Spleen (tissue), 7 donors: ENCODE measurements around the gene MKLN1.

Experiments
- CTCF ChIP-seq, 11 experiments: fragments of 200-600 bp in 7 of 11; fragments of 450-650 bp in 4 of 11; sonication (generic) in 4 of 11; IDR thresholded peaks in 8 of 11; conservative IDR thresholded peaks in 3 of 11; 1 replicate in 7 of 11; 2 replicates in 4 of 11; pipeline versions ENCODE4 v1.4.0 to v1.8.0; 2016 to 2021; ENCODE audit warnings: antibody characterized with exemption in 11 of 11, inconsistent platforms in 4 of 11, mild to moderate bottlenecking in 1 of 11
- POLR2A ChIP-seq, 3 donors: fragments of 450-650 bp; IDR thresholded peaks; one replicate each; pipeline ENCODE4 v1.5.1; 2017; ENCODE audit warnings: antibody characterized with exemption in 3 of 3, mild to moderate bottlenecking in 1 of 3
- POLR2AphosphoS5 ChIP-seq, 3 donors: sonication (generic); formaldehyde crosslinking; IDR thresholded peaks; one replicate each; pipeline ENCODE4 v1.5.1; 2017; ENCODE audit warnings: antibody characterized with exemption in 3 of 3
- donor health status: DM: no; HTN: no; CAD: no; lungs with moderate emphysema.
- donor health status: DM: no; HTN: no; CAD: no.
- donor health status: DM: no; HTN: no; CAD: no.

- TF ChIP-seq CTCF (IDR thresholded peaks at IDR 0.05 in 8 of 11, conservative IDR thresholded peaks at IDR 0.05 in 3 of 11) (no peak), POLR2AphosphoS5 (IDR thresholded peaks at IDR 0.05) (no peak), POLR2A (IDR thresholded peaks at IDR 0.05) (no peak)
Observed at GRCh38 chr7:131493081-131493480, 165.4 kb downstream of the MKLN1 start.
